ENCODE results near the gene NGLY1.

The NGLY1 gene

DNA sequence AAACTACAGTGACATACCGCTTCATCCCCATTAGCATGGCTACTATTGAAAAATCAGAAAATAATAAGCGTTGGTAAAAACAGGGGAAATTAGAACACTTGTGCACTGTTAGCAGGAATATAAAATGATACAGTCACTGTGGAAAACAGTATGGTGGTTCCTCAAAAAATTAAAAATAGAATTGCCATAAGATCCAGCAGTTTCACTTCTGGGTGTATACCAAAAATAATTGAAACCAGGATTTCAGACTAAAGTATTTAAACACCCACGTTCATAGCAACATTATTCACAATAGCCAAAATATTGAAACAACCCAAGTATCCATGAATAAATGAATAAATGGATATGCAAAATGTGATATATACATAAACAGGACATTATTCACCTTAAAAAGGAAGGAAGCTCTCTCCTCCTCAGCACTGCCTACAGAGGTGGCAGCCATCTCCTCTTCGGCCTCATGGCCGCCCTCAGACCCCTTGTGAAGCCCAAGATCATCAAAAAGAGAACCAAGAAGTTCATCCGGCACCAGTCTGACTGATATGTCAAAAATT, 34.1 kb downstream of the NGLY1 start:
- DNase-seq (ENCODE audit: extremely low spot score): no peak
- CTCF ChIA-PET: interaction anchor here (2.6 kb wide), 1 partner anchor 8 kb away, joined by 13 read pairs; no protein-coding TSS in a partner anchor
- no peak for TF ChIP-seq CTCF (IDR thresholded peaks at IDR 0.05; ENCODE audit: control extremely low read depth, extremely low read depth, low read depth, missing control alignments)
- POLR2A ChIA-PET: no interaction called here

DNA sequence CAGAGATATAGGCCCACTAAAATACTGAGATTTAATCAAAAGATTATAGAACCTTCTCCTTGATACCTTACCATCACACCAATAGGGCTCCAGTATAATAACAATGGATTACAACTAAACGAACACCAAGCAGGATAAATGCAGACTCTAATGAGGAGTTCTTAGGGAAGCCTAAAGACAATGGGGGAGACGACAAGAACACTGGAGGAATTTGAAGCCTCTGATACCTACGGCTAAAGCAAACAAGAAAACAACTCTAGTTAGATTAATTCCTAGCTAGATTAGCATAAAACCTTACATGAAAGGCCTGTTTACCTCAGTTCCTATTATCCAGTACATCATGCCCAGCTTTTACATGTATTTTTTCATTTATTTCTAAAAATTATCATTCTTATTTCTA, 35.1 kb downstream of the NGLY1 start:
- CTCF ChIA-PET: interaction anchor here (0.9 to 2.6 kb wide), 2 partner anchors 9 to 14 kb away, joined by 4 to 13 read pairs; no protein-coding TSS in a partner anchor
- POLR2A ChIA-PET: no interaction called here

DNA sequence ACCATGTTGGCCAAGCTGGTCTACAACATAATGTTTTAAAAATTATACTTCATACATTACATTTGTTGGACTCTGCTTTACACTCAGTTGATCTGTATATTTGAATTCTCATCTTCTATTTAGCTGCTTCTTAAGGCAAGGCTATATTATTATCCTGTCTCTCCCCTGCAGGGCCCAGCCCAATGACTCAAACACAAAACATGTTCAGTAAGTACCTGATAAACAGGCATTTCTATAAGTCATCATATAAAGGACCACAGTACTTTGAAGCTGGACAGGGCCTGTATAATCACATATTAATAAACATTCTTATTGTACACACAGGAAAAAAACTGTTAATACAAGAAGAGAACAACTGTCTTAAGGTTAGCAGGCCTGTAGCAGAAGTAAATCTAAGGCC, 36.2 kb downstream of the NGLY1 start:
- ChIA-PET CTCF (interaction anchor here (2.6 kb wide), 1 partner anchor 10 kb away, joined by 13 read pairs; no protein-coding TSS in a partner anchor), POLR2A (no interaction called here)
- no peak for DNase-seq (ENCODE audit: extremely low spot score)
- TF ChIP-seq CTCF (IDR thresholded peaks at IDR 0.05; ENCODE audit: control extremely low read depth, extremely low read depth, low read depth, missing control alignments): no peak

More for the DNA sequence above, 35.1 kb downstream of the NGLY1 start:
- DNase-seq (ENCODE audit: extremely low spot score): no peak
- TF ChIP-seq CTCF (IDR thresholded peaks at IDR 0.05; ENCODE audit: control extremely low read depth, extremely low read depth, low read depth, missing control alignments): no peak

DNA sequence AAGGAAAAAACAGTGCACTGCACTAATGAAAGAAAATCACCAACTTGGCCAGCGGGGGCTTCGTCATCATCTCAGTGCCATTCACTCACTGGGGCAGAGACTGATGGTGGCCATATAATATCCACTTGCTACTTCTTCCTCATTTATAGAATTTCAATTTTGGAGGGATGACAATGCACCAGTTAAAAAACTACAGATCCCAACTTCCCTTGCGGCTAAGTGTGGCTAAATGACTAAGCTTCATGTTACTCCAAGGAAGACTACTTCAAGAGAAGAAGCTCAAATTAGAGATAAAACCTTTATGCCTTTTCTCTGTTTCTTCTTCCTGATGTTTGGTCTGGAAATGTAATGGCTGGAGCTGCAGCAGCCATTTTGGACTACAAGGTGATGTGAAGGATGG, 38.8 kb downstream of the NGLY1 start:
- no peak for TF ChIP-seq CTCF (IDR thresholded peaks at IDR 0.05; ENCODE audit: control extremely low read depth, extremely low read depth, low read depth, missing control alignments)
- POLR2A ChIA-PET: no interaction called here
- CTCF ChIA-PET: interaction anchor here (1.6 kb wide), 1 partner anchor 41 kb away, joined by 3 read pairs; no protein-coding TSS in a partner anchor
- DNase-seq (ENCODE audit: extremely low spot score): no peak

- ChIA-PET POLR2A (no interaction called here), CTCF (interaction anchor here (1.0 to 1.7 kb wide), 4 partner anchors 12 to 80 kb away, joined by 3 to 4 read pairs (median 3); no protein-coding TSS in a partner anchor)
- DNase-seq (ENCODE audit: extremely low spot score): no peak
- TF ChIP-seq CTCF (IDR thresholded peaks at IDR 0.05; ENCODE audit: control extremely low read depth, extremely low read depth, low read depth, missing control alignments): no peak
Measured at GRCh38 chr3:25728101-25728500, 55.1 kb downstream of the NGLY1 start.

DNA sequence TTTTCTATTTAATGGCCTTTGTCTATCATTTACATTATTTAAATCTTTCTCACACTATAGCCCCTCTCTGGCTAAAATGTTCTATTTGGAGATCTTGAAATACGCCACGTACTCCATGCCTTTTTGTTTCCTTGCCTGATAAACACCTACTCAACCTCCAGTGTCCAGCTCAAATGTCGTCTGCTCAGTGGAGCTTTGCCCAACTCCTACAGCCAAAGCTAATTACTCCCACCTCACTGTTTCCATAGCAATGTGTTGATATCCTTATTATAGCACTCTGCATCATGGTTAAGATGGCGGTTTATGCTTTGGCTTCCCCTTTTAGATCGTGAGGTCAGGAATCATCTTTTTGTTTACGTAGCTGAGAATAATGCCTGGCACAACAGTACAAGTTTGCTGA, 55.9 kb downstream of the NGLY1 start:
- no peak for DNase-seq (ENCODE audit: extremely low spot score)
- CTCF ChIA-PET: interaction anchor here (1.0 to 1.7 kb wide), 8 partner anchors 13 to 127 kb away, joined by 3 to 4 read pairs (median 3); no protein-coding TSS in a partner anchor
- TF ChIP-seq CTCF (IDR thresholded peaks at IDR 0.05; ENCODE audit: control extremely low read depth, extremely low read depth, low read depth, missing control alignments): no peak
- POLR2A ChIA-PET: no interaction called here
